ENCODE measurements around the gene OR10A5.
A peak's percentile ranks its signal among the peaks of the same experiment; 100 is the strongest.
"Not testable (repeated sequence)": the region's sequence is repeated elsewhere in the genome, so short reads cannot be mapped to it uniquely, and the experiment has no call there.

Gene OR10A5

GRCh38 chr11:6845383-6845782 is at the start of gene OR10A5:
TSS of gene OR10A5 (plus strand) at chr11:6845683. CDS start at chr11:6845683, 0 bp downstream.
- DNase-seq (ENCODE audit: low spot score), result no peak

GRCh38 chr11:6799402-6799801 is 46.1 kb upstream of the OR10A5 start, which contains the start of gene OR6A2:
TSS of gene OR6A2 (minus strand) at chr11:6799689. CDS start at chr11:6795708, 3,981 bp downstream.
- peak; percentile 35 for DNase-seq (ENCODE audit: low spot score)

GRCh38 chr11:6801075-6801474 is 44.4 kb upstream of the OR10A5 start:
- DNase-seq (ENCODE audit: low spot score), result not testable (repeated sequence)

- DNase-seq (ENCODE audit: low spot score), result peak; percentile 68
Measured at GRCh38 chr11:6812390-6813005, 33.0 kb upstream of the OR10A5 start.

- DNase-seq (ENCODE audit: low spot score), result no peak
Measured at GRCh38 chr11:6813656-6814055, 31.8 kb upstream of the OR10A5 start.

- peak; percentile 22 for DNase-seq (ENCODE audit: low spot score)
Measured at GRCh38 chr11:6817694-6818093, 27.8 kb upstream of the OR10A5 start.

GRCh38 chr11:6818967-6819366 is 26.5 kb upstream of the OR10A5 start:
- DNase-seq (ENCODE audit: low spot score), result no peak

- no peak for DNase-seq (ENCODE audit: low spot score)
Measured at GRCh38 chr11:6824136-6824823, 21.2 kb upstream of the OR10A5 start.

GRCh38 chr11:6825231-6825744 is 20.2 kb upstream of the OR10A5 start:
- peak; percentile 12 for DNase-seq (ENCODE audit: low spot score)

- no peak for DNase-seq (ENCODE audit: low spot score)
Measured at GRCh38 chr11:6828103-6828502, 17.4 kb upstream of the OR10A5 start.

GRCh38 chr11:6833356-6833755 is 12.1 kb upstream of the OR10A5 start:
- DNase-seq (ENCODE audit: low spot score), result no peak

GRCh38 chr11:6834021-6834420 is 11.5 kb upstream of the OR10A5 start:
- no peak for DNase-seq (ENCODE audit: low spot score)

- no peak for DNase-seq (ENCODE audit: low spot score)
Measured at GRCh38 chr11:6841694-6842093, 3.8 kb upstream of the OR10A5 start.

- no peak for DNase-seq (ENCODE audit: low spot score)
Measured at GRCh38 chr11:6843670-6844069, 1.8 kb upstream of the OR10A5 start.

- DNase-seq (ENCODE audit: low spot score), result no peak
Measured at GRCh38 chr11:6844356-6844755, 1.1 kb upstream of the OR10A5 start.

GRCh38 chr11:6850526-6850925 is 5.0 kb downstream of the OR10A5 start:
- DNase-seq (ENCODE audit: low spot score), result no peak

- not testable (repeated sequence) for DNase-seq (ENCODE audit: low spot score)
Measured at GRCh38 chr11:6854801-6855200, 9.3 kb downstream of the OR10A5 start.

- DNase-seq (ENCODE audit: low spot score), result peak; percentile 51
Measured at GRCh38 chr11:6855971-6856541, 10.6 kb downstream of the OR10A5 start.

GRCh38 chr11:6856871-6857270 is 11.4 kb downstream of the OR10A5 start:
- DNase-seq (ENCODE audit: low spot score), result peak; percentile 71

- peak; percentile 7 for DNase-seq (ENCODE audit: low spot score)
Measured at GRCh38 chr11:6862961-6863360, 17.5 kb downstream of the OR10A5 start, which contains the start of gene OR10A2. TSS of gene OR10A2 (plus strand) at chr11:6863057. CDS start at chr11:6869755, 6,698 bp downstream.

- peak; percentile 17 for DNase-seq (ENCODE audit: low spot score)
Measured at GRCh38 chr11:6864438-6864837, 19.0 kb downstream of the OR10A5 start.

GRCh38 chr11:6871278-6871677 is 25.8 kb downstream of the OR10A5 start:
- no peak for DNase-seq (ENCODE audit: low spot score)

GRCh38 chr11:6875761-6876160 is 30.3 kb downstream of the OR10A5 start:
- DNase-seq (ENCODE audit: low spot score), result peak; percentile 3

Measured in RKO (cell line).